VCaP (cell line): ENCODE measurements around the gene SOAT2.

ENCODE experiments used
- H3K27ac ChIP-seq: fragments of 450-650 bp; 2 replicates; pipeline ENCODE4 v1.5.1; 2017
- CTCF ChIP-seq: fragments of 450-650 bp; conservative IDR thresholded peaks from 2 replicates; pipeline ENCODE4 v1.5.1; 2017; ENCODE audit warnings: mild to moderate bottlenecking, moderate library complexity

Gene SOAT2

GRCh38 chr12:53122961-53123468 lies 19.7 kb downstream of the SOAT2 start:
- no peak overlapping the region for H3K27ac ChIP-seq
- no peak for TF ChIP-seq CTCF

- TF ChIP-seq CTCF: no peak
- H3K27ac ChIP-seq: no peak overlapping the region
Observed at GRCh38 chr12:53123578-53124351, 20.5 kb downstream of the SOAT2 start.

GRCh38 chr12:53124352-53124723 lies 21.1 kb downstream of the SOAT2 start:
- H3K27ac ChIP-seq: no peak overlapping the region
- no peak for TF ChIP-seq CTCF

- H3K27ac ChIP-seq: no peak overlapping the region
- TF ChIP-seq CTCF: no peak
Observed at GRCh38 chr12:53127169-53127568, 23.9 kb downstream of the SOAT2 start.

- H3K27ac ChIP-seq: no peak overlapping the region
- TF ChIP-seq CTCF: no peak
Observed at GRCh38 chr12:53128780-53129569, 25.7 kb downstream of the SOAT2 start.

GRCh38 chr12:53131844-53132243 lies 28.6 kb downstream of the SOAT2 start:
- no peak overlapping the region for H3K27ac ChIP-seq
- no peak for TF ChIP-seq CTCF

- TF ChIP-seq CTCF: no peak
- no peak overlapping the region for H3K27ac ChIP-seq
Observed at GRCh38 chr12:53133722-53134121, 30.4 kb downstream of the SOAT2 start.
